Peyer's patch (tissue), 4 donors: ENCODE measurements around the gene PTPN13. TPM values are rescaled to one million over a fixed set of nuclear protein-coding genes. Genes with fewer than 3 reads are reported as not detected.
A peak's percentile ranks its signal among the peaks of the same experiment; 100 is the strongest.

Source experiments
- DNase-seq, 3 donors: peaks; one replicate each; pipeline ENCODE4 v3.0.0-alpha.2; 2017 to 2019
- H3K27ac ChIP-seq, 4 donors: fragments of 200-600 bp; sonication (generic); one replicate each; pipeline ENCODE4 v1.5.1; 2016 to 2019
- H3K27me3 ChIP-seq, 2 donors: fragments of 200-600 bp; sonication (generic); one replicate each; pipeline ENCODE4 v1.5.1; 2019
- H3K36me3 ChIP-seq, 3 donors: fragments of 200-600 bp; sonication (generic); one replicate each; pipeline ENCODE4 v1.5.1; 2016 to 2019
- H3K4me1 ChIP-seq, 4 donors: fragments of 200-600 bp; sonication (generic); one replicate each; pipeline ENCODE4 v1.5.1; 2016 to 2019
- H3K4me3 ChIP-seq, 4 donors: fragments of 200-600 bp; sonication (generic); 1 replicate in 3 of 4; 2 replicates in 1 of 4; pipeline ENCODE4 v1.5.1; 2016 to 2019; ENCODE audit warnings: mild to moderate bottlenecking in 1 of 4
- H3K9me3 ChIP-seq, 4 donors: fragments of 200-600 bp; sonication (generic); one replicate each; pipeline ENCODE4 v1.5.1; 2016 to 2019; ENCODE audit warnings: mild to moderate bottlenecking in 1 of 4
- CTCF ChIP-seq, 6 experiments: fragments of 450-650 bp in 4 of 6; fragments of 200-600 bp in 2 of 6; sonication (generic) in 1 of 6; IDR thresholded peaks; one replicate each; pipeline ENCODE4 v1.5.1; 2017 to 2019; ENCODE audit warnings: antibody characterized with exemption in 6 of 6, mild to moderate bottlenecking in 3 of 6, moderate library complexity in 1 of 6
- POLR2A ChIP-seq, 2 donors: fragments of 450-650 bp; IDR thresholded peaks; one replicate each; pipeline ENCODE4 v1.5.1; 2017; ENCODE audit warnings: antibody characterized with exemption in 2 of 2, mild to moderate bottlenecking in 2 of 2, moderate library complexity in 2 of 2
- total RNA-seq, 4 donors: library from RNA; depleted of rRNA; stranded (reverse); fragments of >200 nt; gene quantifications; one replicate each; pipeline ENCODE4 v1.1.0, GENCODE V29; 2016

Gene PTPN13
- 10 to 100 TPM in 2 of 4 donors, 1 to 10 TPM in 2; 2.9 to 14.9 (median 8.3) TPM for total RNA-seq

GRCh38 chr4:86593688-86594558, at the start of gene PTPN13:
Gene PTPN13 (plus strand): TSS chr4:86594315. CDS start chr4:86635257, 40,942 bp downstream.
- peaks cover 0 to 8% (median 0%) of the 10 kb centered on the region in 4 donors for H3K4me1 ChIP-seq
- no peaks in the 10 kb centered on the region for H3K36me3 ChIP-seq
- H3K27me3 ChIP-seq, result no peaks in the 10 kb centered on the region
- H3K9me3 ChIP-seq, result no peaks in the 10 kb centered on the region
- peak within 1 kb of the TSS; percentile 68 to 83 (median 74) for H3K27ac ChIP-seq
- peak; percentile 73 to 93 (median 85) for DNase-seq
- peak; percentile 16 to 58 for TF ChIP-seq POLR2A (IDR thresholded peaks at IDR 0.05)
- no peak for TF ChIP-seq CTCF (IDR thresholded peaks at IDR 0.05)
- peak within 1 kb of the TSS; percentile 45 to 66 (median 56) for H3K4me3 ChIP-seq

GRCh38 chr4:86547140-86547539, 47.0 kb upstream of the PTPN13 start:
- no peaks in the 10 kb centered on the region for H3K36me3 ChIP-seq

GRCh38 chr4:86549163-86549788, 44.8 kb upstream of the PTPN13 start:
- Histone ChIP-seq H3K4me3 (no peak overlapping the region), H3K27me3 (no peaks in the 10 kb centered on the region), H3K36me3 (no peaks in the 10 kb centered on the region), H3K9me3 (no peaks in the 10 kb centered on the region), H3K27ac (no peak overlapping the region), H3K4me1 (no peaks in the 10 kb centered on the region)
- DNase-seq, result no peak
- TF ChIP-seq POLR2A (IDR thresholded peaks at IDR 0.05), result no peak
- TF ChIP-seq CTCF (IDR thresholded peaks at IDR 0.05), result no peak

More at GRCh38 chr4:86547140-86547539, 47.0 kb upstream of the PTPN13 start:
- no peak for TF ChIP-seq POLR2A (IDR thresholded peaks at IDR 0.05)
- no peak for TF ChIP-seq CTCF (IDR thresholded peaks at IDR 0.05)
- Histone ChIP-seq H3K4me3 (no peak overlapping the region), H3K4me1 (no peaks in the 10 kb centered on the region), H3K9me3 (no peaks in the 10 kb centered on the region), H3K27ac (no peak overlapping the region), H3K27me3 (no peaks in the 10 kb centered on the region)
- DNase-seq, result no peak

- Histone ChIP-seq H3K27me3 (no peaks in the 10 kb centered on the region), H3K9me3 (no peaks in the 10 kb centered on the region), H3K4me3 (no peak overlapping the region), H3K36me3 (no peaks in the 10 kb centered on the region), H3K4me1 (peaks cover 0 to 1% (median 0%) of the 10 kb centered on the region in 4 donors), H3K27ac (no peak overlapping the region)
- TF ChIP-seq CTCF (IDR thresholded peaks at IDR 0.05) (no peak), POLR2A (IDR thresholded peaks at IDR 0.05) (no peak)
- DNase-seq, result no peak
Measured at GRCh38 chr4:86551387-86551786, 42.7 kb upstream of the PTPN13 start.

GRCh38 chr4:86554646-86555045, 39.5 kb upstream of the PTPN13 start:
- H3K4me1 ChIP-seq, result peaks cover 0 to 4% (median 0%) of the 10 kb centered on the region in 4 donors
- no peak for TF ChIP-seq POLR2A (IDR thresholded peaks at IDR 0.05)
- TF ChIP-seq CTCF (IDR thresholded peaks at IDR 0.05), result no peak
- no peak overlapping the region for H3K27ac ChIP-seq
- H3K36me3 ChIP-seq, result no peaks in the 10 kb centered on the region
- H3K4me3 ChIP-seq, result no peak overlapping the region
- DNase-seq, result no peak
- H3K9me3 ChIP-seq, result no peaks in the 10 kb centered on the region
- H3K27me3 ChIP-seq, result no peaks in the 10 kb centered on the region
